Smooth muscle cell of trachea (primary cell): ENCODE measurements around the gene C19orf53. TPM values are rescaled to one million over a fixed set of nuclear protein-coding genes. Genes with fewer than 3 reads are reported as not detected.

Experiments used
- total RNA-seq: library from RNA; depleted of rRNA; stranded (reverse); fragments of >200 nt; gene quantifications from 2 replicates; pipeline ENCODE4 v1.2.1, GENCODE V29; 2014

Gene C19orf53
- total RNA-seq: 51.1 and 60.8 TPM in 2 replicates

GRCh38 chr19:13774217-13775191 lies at the start of gene C19orf53:
C19orf53 (plus strand) TSS chr19:13774456; CDS start chr19:13774478, 22 bp downstream.

GRCh38 chr19:13764101-13764807 lies 10.0 kb upstream of the C19orf53 start, which contains the start of gene MRI1:
MRI1 (plus strand) TSS chr19:13764522; CDS start chr19:13764589, 67 bp downstream.

GRCh38 chr19:13794757-13795589 lies 20.7 kb downstream of the C19orf53 start, which contains the start of gene ZSWIM4:
ZSWIM4 (plus strand) TSS chr19:13795443; CDS start chr19:13795649, 206 bp downstream.

Other genes starting within 250 kb of the C19orf53 start
- gene MRI1, start 9.9 kb upstream of the C19orf53 start, total RNA-seq: 44.2 and 56.0 TPM in 2 replicates
- 3.5 and 4.2 TPM in 2 replicates for gene ZSWIM4, start 21.0 kb downstream of the C19orf53 start, total RNA-seq
- gene NANOS3, start 102.7 kb downstream of the C19orf53 start, total RNA-seq: 0.66 TPM in 1 of 2 replicates, not detected in the other
- 0.66 and 0.73 TPM in 2 replicates for gene BRME1, start 131.7 kb downstream of the C19orf53 start, total RNA-seq
- gene CC2D1A, start 131.7 kb downstream of the C19orf53 start, total RNA-seq: 11.6 and 11.8 TPM in 2 replicates
- gene PODNL1, start 164.0 kb downstream of the C19orf53 start, total RNA-seq: 1.6 and 2.5 TPM in 2 replicates
- 10.4 and 13.8 TPM in 2 replicates for gene DCAF15, start 178.1 kb downstream of the C19orf53 start, total RNA-seq
- 3.5 and 4.2 TPM in 2 replicates for gene RFX1, start 231.9 kb downstream of the C19orf53 start, total RNA-seq